Effector memory CD8-positive, alpha-beta T cell (primary cell): ENCODE results near the gene CFAP46.

Experiments
- ATAC-seq: fragments of 150-1000 bp; cut with Tn5 transposase; replicated peaks from 2 replicates; pipeline ENCODE4 v1.10.0; 2021; ENCODE audit warnings: mild to moderate bottlenecking, moderate library complexity
- DNase-seq, 3 experiments: peaks; one replicate each; pipeline ENCODE4 v3.0.0; 2021
- H3K27ac Mint-ChIP-seq, 2 donors: one replicate each; pipeline ENCODE4 v1.8.0; 2022; ENCODE audit warnings: mild to moderate bottlenecking in 2 of 2, mixed read lengths in 2 of 2, moderate library complexity in 2 of 2
- H3K27me3 Mint-ChIP-seq, 2 donors: one replicate each; pipeline ENCODE4 v1.8.0; 2022; ENCODE audit warnings: mixed read lengths in 2 of 2
- H3K36me3 Mint-ChIP-seq: one replicate; pipeline ENCODE4 v1.8.0; 2022; ENCODE audit warnings: mild to moderate bottlenecking, moderate library complexity, mixed read lengths; ENCODE audit not compliant: insufficient read depth
- H3K4me1 Mint-ChIP-seq, 2 donors: one replicate each; pipeline ENCODE4 v1.8.0; 2022; ENCODE audit warnings: low read depth in 2 of 2, mixed read lengths in 2 of 2
- H3K4me3 Mint-ChIP-seq, 2 donors: one replicate each; pipeline ENCODE4 v1.8.0; 2022; ENCODE audit warnings: mild to moderate bottlenecking in 2 of 2, mixed read lengths in 2 of 2, moderate library complexity in 2 of 2
- H3K9me3 Mint-ChIP-seq, 2 donors: one replicate each; pipeline ENCODE4 v1.8.0; 2022; ENCODE audit warnings: mixed read lengths in 2 of 2
- total RNA-seq, 9 experiments: gene quantifications; one replicate each; lab custom pipeline; 2026; lab: John Stamatoyannopoulos, UW

CFAP46 gene
- 0 to 0.29 (median 0.11) reads per million in 9 experiments for total RNA-seq

DNA sequence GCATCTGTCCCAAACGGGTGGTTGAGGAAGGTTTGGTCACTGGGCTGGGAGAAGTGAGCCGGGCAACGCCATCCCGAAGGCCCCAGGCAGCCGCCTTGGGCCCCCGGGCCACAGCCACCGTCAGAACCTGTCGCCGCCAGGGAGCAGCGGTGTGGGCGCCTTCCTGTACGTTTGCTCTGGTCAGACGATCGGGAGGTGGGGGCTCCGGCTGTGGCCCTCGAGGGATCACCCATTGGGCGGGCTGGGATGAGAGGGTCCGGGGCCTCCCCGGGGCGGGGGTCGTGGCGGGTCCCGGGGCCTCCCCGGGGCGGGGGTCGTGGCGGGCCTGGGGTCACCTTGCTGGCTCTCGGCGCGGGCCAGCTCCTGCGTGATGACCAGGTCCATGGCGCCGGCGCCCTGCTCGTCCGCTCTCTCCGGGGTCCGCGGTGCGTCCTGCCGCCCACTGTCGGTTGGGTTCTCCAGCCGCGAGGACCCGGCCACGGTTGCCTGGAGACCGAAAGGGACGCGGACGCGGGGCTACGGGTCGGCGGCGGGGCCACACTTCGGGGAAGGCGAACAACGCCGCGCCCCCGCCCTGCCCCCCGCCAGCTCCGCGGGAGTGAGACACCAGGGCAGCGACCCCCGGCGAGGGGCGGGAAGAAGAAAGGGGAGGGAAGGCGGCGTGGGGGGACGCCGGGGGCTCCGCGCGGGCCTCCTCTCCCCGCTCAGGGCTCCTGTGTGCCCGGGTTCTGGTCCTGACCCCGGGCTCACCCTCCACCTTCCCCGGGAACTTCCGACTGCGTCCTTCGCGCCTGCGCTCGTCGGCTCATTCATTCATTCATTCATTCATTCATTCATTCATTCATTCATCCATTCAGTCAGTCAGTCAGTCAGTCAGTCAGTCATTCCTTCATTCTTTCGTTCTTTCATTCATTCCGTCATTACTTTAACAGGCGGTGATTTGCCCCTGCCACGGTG, at the start of gene CFAP46:
Gene CFAP46 (minus strand): TSS at position 470 of the 957 bp plus-strand sequence. CDS start 86 bp downstream, at position 384.
- Mint-ChIP-seq H3K9me3 (no peaks in the 10 kb centered on the region), H3K36me3 (no peaks in the 10 kb centered on the region), H3K4me1 (peaks cover 2 to 4% of the 10 kb centered on the region in 2 donors), H3K27me3 (peaks cover 61 to 92% of the 10 kb centered on the region in 2 donors), H3K27ac (no peak within 1 kb of the TSS), H3K4me3 (peak within 1 kb of the TSS; percentile 69 to 71)
- DNase-seq = no peak
- ATAC-seq = no peak

DNA sequence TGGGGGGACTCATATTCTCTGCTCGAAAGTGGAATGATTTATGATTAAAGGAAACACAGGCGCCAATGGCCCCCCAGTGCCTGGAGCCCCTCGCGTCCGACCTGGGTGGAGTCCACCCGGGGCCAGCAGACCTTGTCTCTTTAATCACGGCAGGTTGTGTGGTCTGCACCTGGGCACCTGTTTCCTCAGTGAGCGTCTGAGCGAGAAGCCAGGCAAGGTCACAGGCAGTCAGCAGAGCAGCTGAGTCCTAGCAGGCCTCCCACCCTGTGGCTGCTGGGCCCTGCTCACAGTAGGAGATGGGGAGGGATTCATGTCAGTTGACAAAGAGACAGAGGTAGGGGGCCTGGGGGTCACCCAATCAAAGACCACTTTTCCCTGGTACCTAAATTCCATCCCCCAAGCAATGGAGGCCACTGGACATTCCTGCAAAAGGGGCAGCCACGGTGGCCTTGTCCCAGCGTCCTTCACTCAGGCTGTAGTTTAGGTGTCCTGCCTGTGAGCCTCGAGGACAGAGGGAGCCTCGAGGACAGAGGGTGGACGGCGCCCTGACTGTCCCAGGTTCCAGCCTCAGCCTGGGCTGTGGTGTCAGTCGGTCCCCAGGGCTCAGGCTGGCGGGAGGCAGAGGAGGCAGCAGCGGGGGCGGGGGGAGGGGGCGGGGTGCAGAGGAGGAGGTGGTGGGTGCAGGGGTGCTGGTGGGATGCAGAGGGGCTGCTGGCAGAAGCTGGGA, 49.5 kb upstream of the CFAP46 start:
- no peaks in the 10 kb centered on the region for H3K4me1 Mint-ChIP-seq
- H3K36me3 Mint-ChIP-seq = no peaks in the 10 kb centered on the region
- H3K27ac Mint-ChIP-seq = no peak overlapping the region
- H3K4me3 Mint-ChIP-seq = no peak overlapping the region
- DNase-seq = no peak
- ATAC-seq = no peak
- peaks cover 0 to 18% of the 10 kb centered on the region in 2 donors for H3K27me3 Mint-ChIP-seq
- no peaks in the 10 kb centered on the region for H3K9me3 Mint-ChIP-seq

DNA sequence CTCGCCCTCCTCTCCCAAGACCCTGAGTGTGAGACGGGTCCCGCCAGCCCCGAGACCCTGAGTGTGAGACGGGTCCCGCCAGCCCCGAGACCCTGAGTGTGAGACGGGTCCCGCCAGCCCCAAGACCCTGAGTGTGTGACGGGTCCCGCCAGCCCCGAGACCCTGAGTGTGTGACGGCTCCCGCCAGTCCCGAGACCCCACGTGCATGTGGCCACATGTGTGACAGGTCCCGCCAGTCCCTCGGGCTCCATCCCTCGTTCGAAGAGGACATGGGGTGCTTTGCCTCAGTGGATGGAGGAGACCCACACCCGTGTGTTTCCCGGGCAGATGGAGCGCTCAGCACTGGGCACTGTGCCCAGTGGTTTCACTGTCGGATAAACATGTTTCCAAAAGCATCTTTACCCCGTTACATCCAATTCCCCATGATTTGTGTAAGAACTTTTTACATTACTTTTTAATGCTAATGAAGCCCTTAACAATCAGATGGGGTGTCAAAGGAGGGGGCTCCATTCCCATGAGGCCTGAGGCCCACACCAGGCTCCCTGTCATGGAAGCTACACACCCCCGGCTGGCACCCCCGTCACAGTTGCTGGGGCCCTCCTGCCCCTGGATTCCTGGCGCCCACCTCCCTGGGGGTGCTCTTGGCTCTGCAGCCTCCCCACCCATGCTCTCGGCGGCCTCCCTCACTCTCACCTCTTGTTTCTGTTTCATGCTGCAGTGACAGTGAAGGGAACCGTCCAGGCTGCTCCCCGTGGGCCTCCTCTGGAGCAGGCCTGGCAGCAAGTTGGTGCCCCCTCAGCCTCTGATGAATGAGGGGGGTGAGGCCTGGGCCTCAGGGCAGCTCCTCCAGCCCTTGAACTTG, 48.5 kb upstream of the CFAP46 start:
- no peak overlapping the region for H3K27ac Mint-ChIP-seq
- H3K4me3 Mint-ChIP-seq = no peak overlapping the region
- H3K9me3 Mint-ChIP-seq = no peaks in the 10 kb centered on the region

DNA sequence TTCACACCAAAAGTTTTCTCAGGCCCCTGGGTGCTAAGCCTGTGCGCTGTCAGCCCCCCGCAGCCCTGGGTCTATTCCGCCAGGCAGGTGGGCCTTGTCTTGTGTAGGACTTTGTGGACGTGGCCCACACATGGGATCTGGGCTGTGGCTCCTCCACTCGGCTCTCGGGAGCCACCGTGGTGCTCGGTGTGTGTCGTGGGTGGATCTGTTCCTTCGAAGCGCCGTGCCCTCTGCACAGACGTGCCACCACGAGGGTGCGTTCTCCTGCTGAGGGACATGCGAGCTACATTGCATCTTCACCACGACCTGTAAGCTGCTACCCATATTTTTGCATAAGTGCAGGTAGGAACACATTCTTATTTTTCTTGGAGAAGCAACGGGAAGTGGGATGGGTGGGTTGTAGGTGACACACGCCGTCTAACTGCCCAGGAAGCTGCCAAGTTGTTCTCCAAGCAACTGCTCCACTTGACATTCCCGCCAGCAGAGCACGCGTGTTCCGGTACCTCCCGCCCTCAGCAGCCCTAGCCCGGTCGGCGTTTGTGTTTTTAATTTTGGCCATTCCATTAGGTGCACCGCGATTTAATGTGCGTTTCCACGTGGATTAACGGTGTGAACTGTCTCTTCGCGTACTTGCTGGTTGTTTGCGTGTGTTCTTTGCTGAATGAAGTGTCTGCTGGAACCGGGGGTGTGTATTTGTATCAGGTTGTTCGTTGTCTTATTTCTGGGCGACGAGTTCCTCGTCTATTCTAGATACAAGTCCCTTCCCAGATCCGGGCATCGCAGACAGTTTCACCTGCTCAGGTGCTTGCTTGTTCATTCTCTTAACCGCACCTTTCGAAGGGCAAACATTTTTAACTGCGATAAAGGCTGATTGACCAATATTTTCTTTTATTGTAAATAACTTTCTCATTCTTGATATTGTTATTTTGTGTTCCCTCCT, 47.4 kb upstream of the CFAP46 start:
- H3K36me3 Mint-ChIP-seq = no peaks in the 10 kb centered on the region
- no peaks in the 10 kb centered on the region for H3K9me3 Mint-ChIP-seq
- no peaks in the 10 kb centered on the region for H3K4me1 Mint-ChIP-seq
- H3K4me3 Mint-ChIP-seq = no peak overlapping the region
- H3K27ac Mint-ChIP-seq = peak overlapping the region in 1 of 2 donors; percentile 11
- no peak for DNase-seq
- peaks cover 0 to 18% of the 10 kb centered on the region in 2 donors for H3K27me3 Mint-ChIP-seq
- ATAC-seq = no peak

More for the DNA sequence above, 48.5 kb upstream of the CFAP46 start:
- H3K27me3 Mint-ChIP-seq = peaks cover 0 to 10% of the 10 kb centered on the region in 2 donors
- DNase-seq (no peak), ATAC-seq (no peak)
- H3K4me1 Mint-ChIP-seq = no peaks in the 10 kb centered on the region
- H3K36me3 Mint-ChIP-seq = no peaks in the 10 kb centered on the region

DNA sequence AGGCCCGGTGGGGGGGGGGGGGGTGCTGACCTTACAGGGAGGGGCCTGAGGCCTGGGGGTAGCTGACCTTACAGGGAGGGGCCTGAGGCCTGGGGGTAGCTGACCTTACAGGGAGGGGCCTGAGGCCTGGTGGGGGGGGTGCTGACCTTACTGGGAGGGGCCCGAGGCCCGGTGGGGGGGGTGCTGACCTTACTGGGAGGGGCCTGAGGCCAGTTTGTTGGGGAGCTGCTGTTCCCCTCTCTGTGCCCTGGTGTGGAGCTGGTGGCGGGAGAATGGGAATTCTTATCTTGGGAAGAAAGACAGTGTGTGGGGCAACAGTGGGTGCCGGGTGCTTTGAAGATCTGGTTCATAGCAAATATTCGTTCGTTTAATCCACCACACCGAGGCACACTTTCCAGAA, 46.6 kb upstream of the CFAP46 start:
- peaks cover 0 to 18% of the 10 kb centered on the region in 2 donors for H3K27me3 Mint-ChIP-seq
- ATAC-seq (no peak), DNase-seq (no peak)
- H3K4me1 Mint-ChIP-seq = no peaks in the 10 kb centered on the region
- no peaks in the 10 kb centered on the region for H3K9me3 Mint-ChIP-seq
- no peak overlapping the region for H3K27ac Mint-ChIP-seq
- no peaks in the 10 kb centered on the region for H3K36me3 Mint-ChIP-seq
- no peak overlapping the region for H3K4me3 Mint-ChIP-seq

DNA sequence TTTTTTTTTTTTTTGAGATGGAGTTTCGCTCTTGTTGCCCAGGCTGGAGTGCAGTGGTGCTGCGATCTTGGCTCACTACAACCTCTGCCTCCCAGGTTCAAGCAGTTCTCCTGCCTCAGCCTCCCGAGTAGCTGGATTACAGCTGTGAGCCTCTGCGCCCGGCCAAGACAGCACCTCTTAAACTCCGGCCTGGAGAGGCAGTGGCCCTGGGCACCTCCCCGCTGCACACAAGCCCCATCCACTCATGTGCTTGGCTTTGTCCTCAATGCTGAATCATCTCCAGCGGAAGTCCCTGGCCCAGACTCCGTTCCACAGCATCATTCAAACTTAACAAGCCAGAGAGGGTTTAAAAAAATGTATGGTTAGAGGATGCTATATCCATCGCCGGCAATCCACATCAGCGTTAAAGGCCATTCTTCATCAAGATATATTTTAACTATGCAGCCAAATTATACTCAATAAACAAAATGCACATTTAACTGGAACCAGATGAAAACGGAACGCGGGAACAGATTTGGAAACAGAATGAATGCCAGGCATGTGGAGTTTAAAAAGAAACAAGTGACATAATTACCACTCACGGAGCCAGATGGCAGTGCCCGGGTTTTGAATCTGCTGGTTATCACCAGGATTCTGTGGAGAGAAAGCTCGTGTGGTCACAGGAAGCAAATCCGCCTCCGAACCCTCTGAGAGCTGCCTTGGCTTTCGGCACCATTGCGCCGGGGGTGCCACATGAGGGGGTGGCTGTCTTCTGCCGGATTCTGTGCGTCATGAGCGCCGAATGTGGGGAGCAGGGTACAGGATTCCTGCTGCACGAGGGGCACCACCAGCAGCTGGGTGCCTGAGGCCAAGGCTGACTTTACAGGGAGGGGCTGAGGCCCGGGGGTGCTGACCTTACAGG, 45.6 kb upstream of the CFAP46 start:
- ATAC-seq (no peak), DNase-seq (no peak)
- Mint-ChIP-seq H3K4me1 (no peaks in the 10 kb centered on the region), H3K27ac (no peak overlapping the region), H3K36me3 (no peaks in the 10 kb centered on the region), H3K9me3 (no peaks in the 10 kb centered on the region), H3K27me3 (peaks cover 0 to 8% of the 10 kb centered on the region in 2 donors), H3K4me3 (no peak overlapping the region)

DNA sequence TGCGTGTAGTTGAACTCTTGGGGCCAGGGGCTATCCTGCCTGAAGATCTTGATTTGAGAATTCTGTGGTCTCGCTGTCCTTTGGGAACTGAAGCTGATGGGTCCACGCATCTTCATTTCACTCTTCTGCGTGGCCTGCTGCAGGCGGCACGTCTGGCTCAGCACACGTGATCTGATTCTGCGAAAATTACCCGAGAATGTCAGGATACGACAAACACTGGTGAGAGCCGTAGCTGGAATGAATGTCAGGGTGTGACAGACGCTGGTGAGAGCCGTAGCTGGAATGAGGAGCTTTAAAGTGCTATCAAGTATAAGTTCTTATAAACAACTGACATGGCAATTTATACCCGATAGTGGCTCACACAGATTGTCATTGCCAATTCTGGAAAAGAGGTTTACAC, 44.6 kb upstream of the CFAP46 start:
- Mint-ChIP-seq H3K4me1 (no peaks in the 10 kb centered on the region), H3K36me3 (no peaks in the 10 kb centered on the region), H3K27me3 (peaks cover 0 to 8% of the 10 kb centered on the region in 2 donors), H3K9me3 (no peaks in the 10 kb centered on the region), H3K4me3 (no peak overlapping the region), H3K27ac (no peak overlapping the region)
- ATAC-seq (no peak), DNase-seq (no peak)

DNA sequence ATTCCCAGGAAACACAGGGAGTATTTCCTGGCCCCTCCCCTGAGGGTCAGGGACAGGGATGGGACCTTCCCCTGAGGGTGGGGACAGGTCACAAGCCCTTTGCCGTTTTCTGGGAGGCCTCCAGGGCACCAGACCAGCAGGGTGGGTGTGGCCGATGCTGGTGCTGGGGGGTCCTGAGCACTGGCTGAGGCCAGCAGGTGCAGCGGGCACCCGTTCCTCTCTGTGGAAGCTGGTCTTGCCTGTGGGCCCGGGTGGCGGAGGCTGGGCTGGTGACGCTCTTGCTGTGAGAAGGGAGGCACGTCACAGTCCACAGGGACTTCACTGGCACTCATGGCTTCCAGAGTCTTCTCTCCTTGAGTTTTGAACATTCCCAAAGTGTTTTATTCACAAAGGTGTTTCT, 44.2 kb upstream of the CFAP46 start:
- Mint-ChIP-seq H3K4me3 (no peak overlapping the region), H3K36me3 (no peaks in the 10 kb centered on the region), H3K27ac (no peak overlapping the region), H3K27me3 (peaks cover 0 to 8% of the 10 kb centered on the region in 2 donors), H3K9me3 (no peaks in the 10 kb centered on the region), H3K4me1 (no peaks in the 10 kb centered on the region)
- ATAC-seq = no peak
- DNase-seq = no peak

DNA sequence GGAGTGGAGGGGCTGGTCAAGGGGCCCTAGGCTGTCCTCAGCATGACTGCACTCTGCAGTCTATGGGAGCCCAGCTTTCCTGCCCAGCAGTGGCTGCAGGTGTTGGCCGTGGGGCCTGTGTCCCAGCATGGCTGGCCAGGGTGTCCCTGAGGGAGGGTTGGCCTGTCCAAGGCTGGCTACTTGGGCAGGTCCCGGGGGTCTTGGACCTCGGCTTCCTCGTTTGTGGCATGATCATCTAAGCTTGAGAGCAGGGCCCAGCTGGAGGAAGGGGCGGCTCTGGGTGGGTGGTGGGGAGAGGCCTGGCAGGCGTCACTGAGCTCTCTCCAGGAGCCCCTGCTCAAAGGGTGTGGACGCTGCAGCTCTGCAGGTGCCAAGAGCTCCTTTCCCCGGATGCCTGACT, 43.7 kb upstream of the CFAP46 start:
- no peak for ATAC-seq
- Mint-ChIP-seq H3K9me3 (no peaks in the 10 kb centered on the region), H3K36me3 (no peaks in the 10 kb centered on the region), H3K4me1 (no peaks in the 10 kb centered on the region), H3K4me3 (no peak overlapping the region), H3K27ac (no peak overlapping the region), H3K27me3 (peaks cover 0 to 8% of the 10 kb centered on the region in 2 donors)
- no peak for DNase-seq

DNA sequence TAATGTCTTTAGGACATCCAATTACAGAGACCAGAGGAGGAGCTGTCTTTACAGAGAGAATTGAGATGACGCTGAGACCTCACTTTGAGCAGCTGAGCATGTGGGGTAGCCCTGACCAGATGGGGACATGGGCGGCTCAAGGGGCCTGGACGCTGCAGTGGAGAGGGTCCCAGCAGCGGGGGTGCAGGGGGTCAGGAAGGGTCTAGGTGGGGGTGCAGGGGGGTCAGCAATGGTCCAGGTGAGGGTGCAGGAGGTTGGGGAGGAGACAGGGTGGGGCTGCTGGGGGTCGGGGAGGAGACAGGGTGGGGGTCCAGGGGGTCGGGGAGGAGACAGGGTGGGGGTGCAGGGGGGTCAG, 43.2 kb upstream of the CFAP46 start:
- H3K4me1 Mint-ChIP-seq = no peaks in the 10 kb centered on the region
- H3K27me3 Mint-ChIP-seq = peaks cover 0 to 8% of the 10 kb centered on the region in 2 donors
- no peaks in the 10 kb centered on the region for H3K36me3 Mint-ChIP-seq
- no peak overlapping the region for H3K27ac Mint-ChIP-seq
- DNase-seq = no peak
- no peaks in the 10 kb centered on the region for H3K9me3 Mint-ChIP-seq
- H3K4me3 Mint-ChIP-seq = no peak overlapping the region
- ATAC-seq = no peak

DNA sequence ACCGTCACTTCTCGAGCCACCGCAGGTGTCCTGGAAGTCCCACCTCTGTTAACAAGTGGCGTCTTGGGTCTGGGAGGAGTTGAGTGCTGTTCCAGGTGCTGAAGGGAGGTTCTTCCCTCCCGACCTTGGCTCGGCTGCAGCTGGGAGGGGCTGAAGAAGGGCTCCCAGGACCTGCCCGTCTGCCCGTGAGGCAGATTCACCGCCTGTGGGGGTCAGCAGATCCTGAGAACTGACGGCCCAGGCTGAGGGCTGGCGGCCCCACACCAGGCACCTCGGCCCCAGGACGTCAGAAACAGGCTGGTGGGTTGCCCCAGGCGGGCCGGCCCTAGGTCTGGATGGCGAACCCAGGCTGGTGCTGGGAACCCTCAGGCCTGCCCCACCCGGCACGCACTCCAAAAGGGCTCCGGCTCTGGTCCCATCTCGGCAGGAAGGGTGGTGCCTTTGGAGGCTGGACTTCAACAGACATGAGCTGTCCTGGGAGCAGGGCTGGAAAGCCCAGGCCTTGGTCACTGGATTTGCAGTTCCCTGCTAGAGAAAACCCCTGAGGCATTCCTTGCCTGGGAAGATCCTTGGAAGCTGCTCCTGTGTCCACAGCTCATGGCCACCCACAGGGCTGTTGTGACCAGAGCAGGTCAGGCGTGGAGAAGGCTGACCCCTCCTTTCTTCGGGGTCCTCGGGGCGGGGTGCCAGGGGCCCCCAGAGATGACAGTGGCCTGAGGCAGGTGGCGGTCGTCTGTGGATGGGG, 42.6 kb upstream of the CFAP46 start:
- no peaks in the 10 kb centered on the region for H3K4me1 Mint-ChIP-seq
- H3K27ac Mint-ChIP-seq = no peak overlapping the region
- no peak for DNase-seq
- H3K27me3 Mint-ChIP-seq = peaks cover 0 to 8% of the 10 kb centered on the region in 2 donors
- H3K36me3 Mint-ChIP-seq = no peaks in the 10 kb centered on the region
- no peak overlapping the region for H3K4me3 Mint-ChIP-seq
- H3K9me3 Mint-ChIP-seq = no peaks in the 10 kb centered on the region
- ATAC-seq = no peak
